WI38 (cell line): ENCODE results near the gene C12orf57.

Source experiments
- H3K4me3 ChIP-seq: 2 replicates; pipeline ENCODE4 v1.5.1; 2011; ENCODE audit warnings: low read depth, mild to moderate bottlenecking, control low read depth, low read length
- TF ChIP-seq, protein P1 (sequence below): IDR thresholded peaks from 2 replicates; pipeline ENCODE4 v1.5.1; 2012; ENCODE audit warnings: low read depth, mild to moderate bottlenecking, control low read depth, low read length

The C12orf57 gene

DNA sequence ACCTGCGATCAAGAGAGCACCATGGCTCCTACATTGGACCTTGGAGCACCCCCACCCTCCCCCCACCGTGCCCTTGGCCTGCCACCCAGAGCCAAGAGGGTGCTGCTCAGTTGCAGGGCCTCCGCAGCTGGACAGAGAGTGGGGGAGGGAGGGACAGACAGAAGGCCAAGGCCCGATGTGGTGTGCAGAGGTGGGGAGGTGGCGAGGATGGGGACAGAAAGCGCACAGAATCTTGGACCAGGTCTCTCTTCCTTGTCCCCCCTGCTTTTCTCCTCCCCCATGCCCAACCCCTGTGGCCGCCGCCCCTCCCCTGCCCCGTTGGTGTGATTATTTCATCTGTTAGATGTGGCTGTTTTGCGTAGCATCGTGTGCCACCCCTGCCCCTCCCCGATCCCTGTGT, 2.0 kb upstream of the C12orf57 start:
- TF ChIP-seq, protein P1, sequence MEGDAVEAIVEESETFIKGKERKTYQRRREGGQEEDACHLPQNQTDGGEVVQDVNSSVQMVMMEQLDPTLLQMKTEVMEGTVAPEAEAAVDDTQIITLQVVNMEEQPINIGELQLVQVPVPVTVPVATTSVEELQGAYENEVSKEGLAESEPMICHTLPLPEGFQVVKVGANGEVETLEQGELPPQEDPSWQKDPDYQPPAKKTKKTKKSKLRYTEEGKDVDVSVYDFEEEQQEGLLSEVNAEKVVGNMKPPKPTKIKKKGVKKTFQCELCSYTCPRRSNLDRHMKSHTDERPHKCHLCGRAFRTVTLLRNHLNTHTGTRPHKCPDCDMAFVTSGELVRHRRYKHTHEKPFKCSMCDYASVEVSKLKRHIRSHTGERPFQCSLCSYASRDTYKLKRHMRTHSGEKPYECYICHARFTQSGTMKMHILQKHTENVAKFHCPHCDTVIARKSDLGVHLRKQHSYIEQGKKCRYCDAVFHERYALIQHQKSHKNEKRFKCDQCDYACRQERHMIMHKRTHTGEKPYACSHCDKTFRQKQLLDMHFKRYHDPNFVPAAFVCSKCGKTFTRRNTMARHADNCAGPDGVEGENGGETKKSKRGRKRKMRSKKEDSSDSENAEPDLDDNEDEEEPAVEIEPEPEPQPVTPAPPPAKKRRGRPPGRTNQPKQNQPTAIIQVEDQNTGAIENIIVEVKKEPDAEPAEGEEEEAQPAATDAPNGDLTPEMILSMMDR: no peak
- H3K4me3 ChIP-seq: no peak overlapping the region

DNA sequence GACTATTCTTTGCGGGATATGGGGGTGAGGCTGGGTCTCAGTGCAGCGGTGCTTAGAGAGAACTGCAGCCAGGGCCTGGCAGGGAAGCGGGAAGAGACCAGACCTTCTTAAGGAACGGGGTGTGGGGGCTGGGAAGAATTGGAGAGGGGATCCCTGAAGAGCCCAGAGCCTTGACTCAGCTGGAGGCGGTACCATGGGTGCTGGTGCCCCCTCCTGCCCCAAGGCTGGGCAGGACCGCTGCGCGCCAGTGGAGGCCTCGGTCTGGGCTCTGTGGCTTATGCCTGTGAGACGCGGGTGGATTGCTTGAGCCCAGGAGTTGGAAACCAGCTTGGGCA, 1.5 kb upstream of the C12orf57 start:
- TF ChIP-seq, protein P1: no peak
- no peak overlapping the region for H3K4me3 ChIP-seq

GRCh38 chr12:6943389-6943721, 467 bp upstream of the C12orf57 start:
- TF ChIP-seq, protein P1: no peak
- H3K4me3 ChIP-seq: no peak overlapping the region; the same call in 1 of the 2 replicates

GRCh38 chr12:6944381-6945186, 762 bp downstream of the C12orf57 start:
- peak overlapping the region; percentile 64 for H3K4me3 ChIP-seq
- TF ChIP-seq, protein P1: peak; percentile 84

- H3K4me3 ChIP-seq: no peak overlapping the region
Observed at GRCh38 chr12:6945613-6946012, 1.8 kb downstream of the C12orf57 start.

DNA sequence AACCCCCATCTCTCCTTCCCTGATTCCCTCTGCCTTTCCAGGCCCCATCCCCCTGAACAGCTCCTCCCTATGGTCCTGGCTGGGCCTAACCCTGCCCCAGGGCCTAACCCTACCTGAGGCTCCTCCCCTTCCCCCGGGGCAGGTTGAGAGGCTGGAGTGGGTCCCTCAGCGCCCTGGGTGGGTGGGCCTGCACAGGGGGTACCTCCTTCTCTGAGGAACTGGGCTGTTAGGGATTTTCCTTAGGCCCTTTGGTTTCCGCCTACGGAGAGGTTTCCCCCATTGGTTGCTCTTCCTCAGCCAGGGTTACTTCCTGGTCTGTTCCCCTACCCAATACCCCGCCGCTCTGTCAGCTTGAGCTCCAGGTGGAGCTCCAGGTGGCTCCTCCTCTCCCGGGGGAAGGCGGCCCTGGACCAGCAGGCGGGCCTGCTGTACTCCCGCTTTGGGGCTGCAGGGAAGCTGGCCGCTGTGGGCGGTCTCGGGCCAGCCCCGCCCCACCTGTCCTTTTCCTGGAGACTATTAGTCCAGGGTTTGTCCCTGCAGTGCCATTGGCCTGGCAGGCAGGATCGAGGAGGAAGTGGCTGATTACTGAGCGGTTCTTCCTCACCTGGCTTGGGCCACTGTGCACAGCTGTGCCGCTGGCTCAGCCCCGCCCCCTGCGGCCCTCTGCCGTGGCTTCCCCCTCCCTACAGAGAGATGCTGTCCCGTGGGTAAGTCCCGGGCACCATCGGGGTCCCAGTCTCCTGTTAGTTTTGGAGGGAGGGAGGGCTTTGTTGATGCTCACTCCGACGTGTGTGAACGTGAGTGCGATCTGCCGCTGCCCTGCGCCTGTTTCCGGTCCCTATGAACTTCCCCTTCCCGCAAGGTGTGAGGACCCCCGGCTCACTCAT, 2.5 kb downstream of the C12orf57 start:
- TF ChIP-seq, protein P1: no peak
- no peak overlapping the region for H3K4me3 ChIP-seq

More at GRCh38 chr12:6945613-6946012, 1.8 kb downstream of the C12orf57 start:
- TF ChIP-seq, protein P1: no peak

- TF ChIP-seq, protein P1: no peak
- no peak overlapping the region for H3K4me3 ChIP-seq
Observed at GRCh38 chr12:6946920-6947374, 3.1 kb downstream of the C12orf57 start.
